Nephron (organoid): ENCODE data around the gene TIMM29.

Source experiments
- H3K27ac Mint-ChIP-seq, 3 experiments: 2 replicates each; pipeline ENCODE4 v1.8.0; 2020; ENCODE audit warnings: mixed read lengths in 3 of 3, mild to moderate bottlenecking in 2 of 3, moderate library complexity in 1 of 3
- H3K27me3 Mint-ChIP-seq: 2 replicates; pipeline ENCODE4 v1.8.0; 2021; ENCODE audit warnings: low read depth, mild to moderate bottlenecking, moderate library complexity, mixed read lengths
- H3K36me3 Mint-ChIP-seq: 2 replicates; pipeline ENCODE4 v1.8.0; 2020; ENCODE audit warnings: low read depth, mixed read lengths
- H3K4me1 Mint-ChIP-seq: 2 replicates; pipeline ENCODE4 v1.8.0; 2020; ENCODE audit warnings: mixed read lengths
- H3K4me3 Mint-ChIP-seq, 3 experiments: 2 replicates each; pipeline ENCODE4 v1.8.0; 2020; ENCODE audit warnings: mild to moderate bottlenecking in 3 of 3, mixed read lengths in 3 of 3, moderate library complexity in 2 of 3
- H3K9me3 Mint-ChIP-seq: 2 replicates; pipeline ENCODE4 v1.8.0; 2020; ENCODE audit warnings: mixed read lengths
- CTCF ChIP-seq, 3 experiments: fragments of 200-600 bp; sonication (generic); IDR thresholded peaks; one replicate each; pipeline ENCODE4 v1.5.0; 2021; ENCODE audit warnings: antibody characterized with exemption in 3 of 3; ENCODE audit not compliant: unreplicated experiment in 3 of 3

Gene TIMM29

GRCh38 chr19:10920781-10921180 lies 7.8 kb upstream of the TIMM29 start:
- Mint-ChIP-seq H3K9me3 (no peaks in the 10 kb centered on the region), H3K27ac (no peak overlapping the region), H3K4me3 (no peak overlapping the region), H3K36me3 (peaks cover 28% of the 10 kb centered on the region), H3K4me1 (no peaks in the 10 kb centered on the region), H3K27me3 (no peaks in the 10 kb centered on the region)
- TF ChIP-seq CTCF (IDR thresholded peaks at IDR 0.05; ENCODE audit: unreplicated experiment in 3 of 3), result no peak

DNA sequence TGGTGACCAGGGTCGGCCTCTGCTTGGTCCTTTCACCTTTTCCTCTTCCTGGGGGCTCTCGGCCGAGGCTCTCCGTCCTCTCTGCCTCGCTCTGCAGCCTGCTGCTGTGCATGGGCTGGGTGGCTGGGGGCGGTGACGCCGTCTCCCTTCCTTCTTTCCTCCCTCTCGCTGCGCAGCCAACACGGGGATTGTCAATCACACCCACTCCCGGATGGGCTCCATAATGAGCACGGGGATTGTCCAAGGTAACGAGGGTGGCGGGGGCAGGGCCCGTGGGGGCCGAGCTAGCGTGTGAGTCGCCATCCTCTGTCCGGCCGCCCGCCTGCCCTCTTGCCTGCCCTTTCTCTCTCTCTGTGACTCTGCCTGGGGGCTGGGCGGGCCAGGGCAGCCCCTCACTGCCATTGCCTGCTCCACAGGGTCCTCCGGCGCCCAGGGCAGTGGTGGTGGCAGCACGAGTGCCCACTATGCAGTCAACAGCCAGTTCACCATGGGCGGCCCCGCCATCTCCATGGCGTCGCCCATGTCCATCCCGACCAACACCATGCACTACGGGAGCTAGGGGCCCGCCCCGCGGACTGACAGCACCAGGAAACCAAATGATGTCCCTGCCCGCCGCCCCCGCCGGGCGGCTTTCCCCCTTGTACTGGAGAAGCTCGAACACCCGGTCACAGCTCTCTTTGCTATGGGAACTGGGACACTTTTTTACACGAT lies 7.3 kb upstream of the TIMM29 start:
- H3K4me3 Mint-ChIP-seq, result no peak overlapping the region
- H3K9me3 Mint-ChIP-seq, result no peaks in the 10 kb centered on the region
- TF ChIP-seq CTCF (IDR thresholded peaks at IDR 0.05; ENCODE audit: unreplicated experiment in 3 of 3), result no peak
- H3K4me1 Mint-ChIP-seq, result no peaks in the 10 kb centered on the region
- no peaks in the 10 kb centered on the region for H3K27me3 Mint-ChIP-seq
- H3K36me3 Mint-ChIP-seq, result peaks cover 28% of the 10 kb centered on the region
- no peak overlapping the region for H3K27ac Mint-ChIP-seq

DNA sequence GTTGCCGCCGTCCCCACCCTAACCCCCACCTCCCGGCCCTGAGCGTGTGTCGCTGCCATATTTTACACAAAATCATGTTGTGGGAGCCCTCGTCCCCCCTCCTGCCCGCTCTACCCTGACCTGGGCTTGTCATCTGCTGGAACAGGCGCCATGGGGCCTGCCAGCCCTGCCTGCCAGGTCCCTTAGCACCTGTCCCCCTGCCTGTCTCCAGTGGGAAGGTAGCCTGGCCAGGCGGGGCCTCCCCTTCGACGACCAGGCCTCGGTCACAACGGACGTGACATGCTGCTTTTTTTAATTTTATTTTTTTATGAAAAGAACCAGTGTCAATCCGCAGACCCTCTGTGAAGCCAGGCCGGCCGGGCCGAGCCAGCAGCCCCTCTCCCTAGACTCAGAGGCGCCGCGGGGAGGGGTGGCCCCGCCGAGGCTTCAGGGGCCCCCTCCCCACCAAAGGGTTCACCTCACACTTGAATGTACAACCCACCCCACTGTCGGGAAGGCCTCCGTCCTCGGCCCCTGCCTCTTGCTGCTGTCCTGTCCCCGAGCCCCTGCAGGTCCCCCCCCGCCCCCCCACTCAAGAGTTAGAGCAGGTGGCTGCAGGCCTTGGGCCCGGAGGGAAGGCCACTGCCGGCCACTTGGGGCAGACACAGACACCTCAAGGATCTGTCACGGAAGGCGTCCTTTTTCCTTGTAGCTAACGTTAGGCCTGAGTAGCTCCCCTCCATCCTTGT lies 6.5 kb upstream of the TIMM29 start:
- Mint-ChIP-seq H3K36me3 (peaks cover 28% of the 10 kb centered on the region), H3K4me3 (peak overlapping the region; percentile 5 to 40 (median 36)), H3K9me3 (no peaks in the 10 kb centered on the region), H3K27ac (peak overlapping the region in 1 of 3 experiments; percentile 27), H3K27me3 (no peaks in the 10 kb centered on the region), H3K4me1 (no peaks in the 10 kb centered on the region)
- TF ChIP-seq CTCF (IDR thresholded peaks at IDR 0.05; ENCODE audit: unreplicated experiment in 3 of 3), result no peak

- Mint-ChIP-seq H3K27ac (peak overlapping the region in 1 of 3 experiments; percentile 27), H3K4me3 (peak overlapping the region; percentile 5 to 40 (median 36)), H3K9me3 (no peaks in the 10 kb centered on the region), H3K27me3 (no peaks in the 10 kb centered on the region), H3K36me3 (peaks cover 28% of the 10 kb centered on the region), H3K4me1 (no peaks in the 10 kb centered on the region)
- no peak for TF ChIP-seq CTCF (IDR thresholded peaks at IDR 0.05; ENCODE audit: unreplicated experiment in 3 of 3)
Measured at GRCh38 chr19:10922638-10923014, 6.0 kb upstream of the TIMM29 start.

- Mint-ChIP-seq H3K36me3 (peaks cover 25% of the 10 kb centered on the region), H3K4me1 (peaks cover 2% of the 10 kb centered on the region), H3K27ac (no peak overlapping the region), H3K9me3 (no peaks in the 10 kb centered on the region), H3K4me3 (no peak overlapping the region), H3K27me3 (no peaks in the 10 kb centered on the region)
- no peak for TF ChIP-seq CTCF (IDR thresholded peaks at IDR 0.05; ENCODE audit: unreplicated experiment in 3 of 3)
Measured at GRCh38 chr19:10923260-10924112, 5.1 kb upstream of the TIMM29 start.
